IMR-90 (cell line): Measurements from ENCODE around the gene TBRG4. TPM values are rescaled to one million over a fixed set of nuclear protein-coding genes. Genes with fewer than 3 reads are reported as not detected.

Experiments used
- ATAC-seq: fragments of 200-7000 bp; cut with Tn5 transposase; 2 replicates; pipeline ENCODE4 v1.9.1; 2020; ENCODE audit warnings: low read depth, mild to moderate bottlenecking, moderate library complexity
- BruUV-seq: library from RNA; stranded (reverse); fragments of 400-500 nt; replicated peaks from 2 replicates; lab custom pipeline; 2021; lab: Mats Ljungman, UMichigan
- CTCF ChIA-PET: fragments of 300-600 bp; formaldehyde crosslinking; extraction: SDS; loops from one replicate; lab custom pipeline; 2021; ENCODE audit warnings: antibody characterized with exemption; lab: Yijun Ruan, JAX
- POLR2A ChIA-PET: fragments of 300-600 bp; sonication (Branson Sonifier 250); formaldehyde crosslinking; loops from one replicate; lab custom pipeline; 2022; ENCODE audit warnings: antibody characterized with exemption; ENCODE audit not compliant: unreplicated experiment; lab: Charles Lee
- DNase-seq: peaks from one replicate; pipeline ENCODE4 v3.0.0; 2013
- H2AFZ ChIP-seq: replicated peaks from 2 replicates; pipeline ENCODE3; 2013; ENCODE audit warnings: low read length, mild to moderate bottlenecking; ENCODE audit not compliant: poor library complexity
- H2AK5ac ChIP-seq: 2 replicates; pipeline ENCODE4 v1.6.1; 2013; ENCODE audit warnings: low read depth, low read length, inconsistent platforms
- H2AK9ac ChIP-seq: replicated peaks from 2 replicates; pipeline ENCODE3; 2013; ENCODE audit warnings: mild to moderate bottlenecking, low read depth, low read length, moderate library complexity; ENCODE audit not compliant: poor library complexity
- H2BK120ac ChIP-seq: 2 replicates; pipeline ENCODE4 v1.6.1; 2013; ENCODE audit warnings: low read depth, low read length, inconsistent platforms
- H2BK15ac ChIP-seq: 3 replicates; pipeline ENCODE4 v1.6.1; 2013; ENCODE audit warnings: low read depth, low read length, inconsistent platforms
- H2BK20ac ChIP-seq: 2 replicates; pipeline ENCODE4 v1.6.1; 2013; ENCODE audit warnings: low read depth, mild to moderate bottlenecking, inconsistent platforms, low read length, moderate library complexity
- H2BK5ac ChIP-seq: 2 replicates; pipeline ENCODE4 v1.6.1; 2013; ENCODE audit warnings: mild to moderate bottlenecking, low read depth, low read length, inconsistent platforms; ENCODE audit not compliant: poor library complexity, severe bottlenecking
- H3K14ac ChIP-seq: replicated peaks from 2 replicates; pipeline ENCODE4 v1.6.1; 2013; ENCODE audit warnings: low read depth, low read length, inconsistent platforms
- H3K18ac ChIP-seq: 2 replicates; pipeline ENCODE4 v1.6.1; 2013; ENCODE audit warnings: low read depth, low read length, control low read depth
- H3K23ac ChIP-seq: 2 replicates; pipeline ENCODE4 v1.6.1; 2013; ENCODE audit warnings: low read depth, low read length, inconsistent platforms
- H3K27ac ChIP-seq: 2 replicates; pipeline ENCODE4 v1.5.1; 2013; ENCODE audit warnings: mild to moderate bottlenecking, control low read depth, low read length; ENCODE audit not compliant: insufficient read depth
- H3K27me3 ChIP-seq: 2 replicates; pipeline ENCODE4 v1.6.1; 2013; ENCODE audit warnings: low read length; ENCODE audit not compliant: control insufficient read depth, insufficient read depth
- H3K36me3 ChIP-seq: 2 replicates; pipeline ENCODE4 v1.6.1; 2013; ENCODE audit warnings: low read length, mixed read lengths; ENCODE audit not compliant: control insufficient read depth, insufficient read depth
- H3K4ac ChIP-seq: 2 replicates; pipeline ENCODE4 v1.6.1; 2013; ENCODE audit warnings: low read depth, low read length, inconsistent platforms
- H3K4me1 ChIP-seq: 2 replicates; pipeline ENCODE4 v1.6.1; 2013; ENCODE audit warnings: low read length, mixed read lengths; ENCODE audit not compliant: control insufficient read depth, insufficient read depth
- H3K4me2 ChIP-seq: 2 replicates; pipeline ENCODE4 v1.6.1; 2013; ENCODE audit warnings: low read depth, mild to moderate bottlenecking, control low read depth, low read length, moderate library complexity
- H3K4me3 ChIP-seq: 2 replicates; pipeline ENCODE4 v1.5.1; 2013; ENCODE audit warnings: low read depth, mild to moderate bottlenecking, control low read depth, low read length, moderate library complexity; ENCODE audit not compliant: insufficient read depth
- H3K56ac ChIP-seq: 2 replicates; pipeline ENCODE4 v1.6.1; 2013; ENCODE audit warnings: low read length, inconsistent platforms; ENCODE audit not compliant: insufficient read depth; ENCODE audit errors: extremely low read depth
- H3K79me1 ChIP-seq, 2 experiments: 2 replicates each; pipeline ENCODE4 v1.6.1; 2013; ENCODE audit warnings: low read length in 2 of 2, inconsistent platforms in 1 of 2, low read depth in 1 of 2
- H3K9ac ChIP-seq: 2 replicates; pipeline ENCODE4 v1.6.1; 2013; ENCODE audit warnings: low read depth, low read length, control low read depth
- H3K9me1 ChIP-seq: 2 replicates; pipeline ENCODE4 v1.6.1; 2013; ENCODE audit warnings: low read length, inconsistent platforms; ENCODE audit not compliant: insufficient read depth
- H3K9me3 ChIP-seq: 2 replicates; pipeline ENCODE4 v1.6.1; 2013; ENCODE audit warnings: low read length; ENCODE audit not compliant: control insufficient read depth, insufficient read depth
- H4K20me1 ChIP-seq: 2 replicates; pipeline ENCODE4 v1.6.1; 2013; ENCODE audit warnings: low read length, inconsistent platforms; ENCODE audit not compliant: insufficient read depth
- H4K5ac ChIP-seq: 2 replicates; pipeline ENCODE4 v1.6.1; 2013; ENCODE audit warnings: mild to moderate bottlenecking, low read depth, low read length, control low read depth
- H4K8ac ChIP-seq, 2 experiments: 2 replicates each; pipeline ENCODE4 v1.6.1; 2013; ENCODE audit warnings: low read depth in 2 of 2, low read length in 2 of 2, control low read depth in 1 of 2, inconsistent platforms in 1 of 2
- H4K91ac ChIP-seq: 2 replicates; pipeline ENCODE4 v1.6.1; 2013; ENCODE audit warnings: low read depth, low read length, inconsistent platforms; ENCODE audit not compliant: insufficient read depth
- MAZ ChIP-seq: IDR thresholded peaks from 2 replicates; pipeline ENCODE4 v1.6.1; 2012; ENCODE audit warnings: low read depth, mild to moderate bottlenecking, low read length, improper control_type of control experiment, moderate library complexity, borderline replicate concordance
- MXI1 ChIP-seq: IDR thresholded peaks from 2 replicates; pipeline ENCODE4 v1.6.1; 2012; ENCODE audit warnings: low read depth, mild to moderate bottlenecking, low read length, moderate library complexity, borderline replicate concordance
- NFE2L2 ChIP-seq: fragments of 150-350 bp; IDR thresholded peaks from 2 replicates; pipeline ENCODE4 v1.6.1; 2016; ENCODE audit warnings: low read depth, mild to moderate bottlenecking, low read length
- POLR2A ChIP-seq: IDR thresholded peaks from 2 replicates; pipeline ENCODE4 v1.6.1; 2012; ENCODE audit warnings: mild to moderate bottlenecking, low read depth, low read length
- SMC3 ChIP-seq: fragments of 150-350 bp; IDR thresholded peaks from 2 replicates; pipeline ENCODE4 v1.6.1; 2016; ENCODE audit warnings: low read depth, mild to moderate bottlenecking, antibody characterized with exemption, low read length, moderate library complexity
- WGBS, 2 experiments: methylation state at CpG; one replicate each; pipeline versions ENCODE4 v1.1.5 to v1.1.7; 2013; ENCODE audit warnings: missing lambda C conversion rate in 2 of 2; ENCODE audit not compliant: insufficient read length in 1 of 2; ENCODE audit errors: extremely low coverage in 2 of 2; 5-methylcytosine and 5-hydroxymethylcytosine counted together
- dilution Hi-C: fragments of 300-500 bp; cut with HindIII; formaldehyde crosslinking; loops from one replicate; pipeline ENCODE4 v1.14.3; 2018; ENCODE audit warnings: low sequenced_read_pairs; ENCODE audit not compliant: unreplicated experiment
- in situ Hi-C: fragments of 300-500 bp; cut with MboI; formaldehyde crosslinking; loops from 3 replicates; pipeline ENCODE4 v1.14.3; 2019; ENCODE audit warnings: low sequenced_read_pairs, inconsistent platforms, mixed read lengths
- intact Hi-C: fragments of 100-400 bp; cut with micrococcal nuclease; formaldehyde crosslinking; loops from 2 replicates; pipeline ENCODE4 v1.10.0; 2022
- polyA plus RNA-seq, 3 experiments: library from polyadenylated mRNA; depleted of rRNA; stranded (reverse); fragments of >200 nt; gene quantifications; 2 replicates each; pipeline ENCODE4 v1.2.3, GENCODE V29; 2012; ENCODE audit warnings: low replicate concordance in 1 of 3
- total RNA-seq: library from RNA; depleted of rRNA; stranded (reverse); fragments of >200 nt; gene quantifications from 2 replicates; pipeline ENCODE4 v1.2.3, GENCODE V29; 2012
- TF ChIP-seq, protein P1 (sequence below): conservative IDR thresholded peaks from 2 replicates; pipeline ENCODE4 v1.5.1; 2012; ENCODE audit warnings: mild to moderate bottlenecking, low read depth, low read length, improper control_type of control experiment
- TF ChIP-seq, protein P2 (sequence below): fragments of 150-350 bp; IDR thresholded peaks from 2 replicates; pipeline ENCODE4 v1.6.1; 2016; ENCODE audit warnings: low read depth, mild to moderate bottlenecking, low read length, moderate library complexity, borderline replicate concordance
- TF ChIP-seq, protein P3 (sequence below): fragments of 150-350 bp; IDR thresholded peaks from 2 replicates; pipeline ENCODE4 v1.6.1; 2017; ENCODE audit warnings: mild to moderate bottlenecking, antibody characterized with exemption, low read length, low read depth

TBRG4 gene
- total and polyA plus RNA-seq, 2 of the 4 experiments (the other 2 are of a cell fraction): 71.6 to 77.6 TPM

DNA sequence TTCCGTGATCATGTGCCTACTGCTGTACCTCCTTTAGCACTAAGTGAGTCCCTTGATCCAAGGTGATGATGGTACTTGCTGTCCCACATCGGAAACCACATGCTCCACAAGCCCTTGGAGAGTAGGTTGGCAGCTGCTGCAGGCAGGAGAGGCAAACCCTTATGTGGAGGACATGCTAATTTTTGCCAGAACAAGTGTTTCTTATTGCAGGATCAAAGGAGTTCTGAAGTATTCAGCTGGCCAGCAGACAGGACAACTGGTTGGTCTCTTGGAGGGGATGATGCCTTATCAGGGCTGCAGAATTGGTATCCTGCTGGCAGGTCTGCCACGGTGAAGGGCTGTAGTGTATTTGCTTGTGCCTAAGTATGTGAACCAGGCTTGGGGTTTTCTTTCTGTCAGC, 59.5 kb downstream of the TBRG4 start:
- no peak overlapping the region for H4K8ac ChIP-seq
- peaks cover 14% of the 10 kb centered on the region; the same call in 1 of the 2 replicates for H4K20me1 ChIP-seq
- H2AK9ac ChIP-seq: no peak overlapping the region
- TF ChIP-seq NFE2L2 (no peak), MXI1 (no peak), MAZ (no peak), POLR2A (no peak), SMC3 (no peak)
- TF ChIP-seq, protein P1, sequence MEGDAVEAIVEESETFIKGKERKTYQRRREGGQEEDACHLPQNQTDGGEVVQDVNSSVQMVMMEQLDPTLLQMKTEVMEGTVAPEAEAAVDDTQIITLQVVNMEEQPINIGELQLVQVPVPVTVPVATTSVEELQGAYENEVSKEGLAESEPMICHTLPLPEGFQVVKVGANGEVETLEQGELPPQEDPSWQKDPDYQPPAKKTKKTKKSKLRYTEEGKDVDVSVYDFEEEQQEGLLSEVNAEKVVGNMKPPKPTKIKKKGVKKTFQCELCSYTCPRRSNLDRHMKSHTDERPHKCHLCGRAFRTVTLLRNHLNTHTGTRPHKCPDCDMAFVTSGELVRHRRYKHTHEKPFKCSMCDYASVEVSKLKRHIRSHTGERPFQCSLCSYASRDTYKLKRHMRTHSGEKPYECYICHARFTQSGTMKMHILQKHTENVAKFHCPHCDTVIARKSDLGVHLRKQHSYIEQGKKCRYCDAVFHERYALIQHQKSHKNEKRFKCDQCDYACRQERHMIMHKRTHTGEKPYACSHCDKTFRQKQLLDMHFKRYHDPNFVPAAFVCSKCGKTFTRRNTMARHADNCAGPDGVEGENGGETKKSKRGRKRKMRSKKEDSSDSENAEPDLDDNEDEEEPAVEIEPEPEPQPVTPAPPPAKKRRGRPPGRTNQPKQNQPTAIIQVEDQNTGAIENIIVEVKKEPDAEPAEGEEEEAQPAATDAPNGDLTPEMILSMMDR: no peak
- TF ChIP-seq, protein P2, sequence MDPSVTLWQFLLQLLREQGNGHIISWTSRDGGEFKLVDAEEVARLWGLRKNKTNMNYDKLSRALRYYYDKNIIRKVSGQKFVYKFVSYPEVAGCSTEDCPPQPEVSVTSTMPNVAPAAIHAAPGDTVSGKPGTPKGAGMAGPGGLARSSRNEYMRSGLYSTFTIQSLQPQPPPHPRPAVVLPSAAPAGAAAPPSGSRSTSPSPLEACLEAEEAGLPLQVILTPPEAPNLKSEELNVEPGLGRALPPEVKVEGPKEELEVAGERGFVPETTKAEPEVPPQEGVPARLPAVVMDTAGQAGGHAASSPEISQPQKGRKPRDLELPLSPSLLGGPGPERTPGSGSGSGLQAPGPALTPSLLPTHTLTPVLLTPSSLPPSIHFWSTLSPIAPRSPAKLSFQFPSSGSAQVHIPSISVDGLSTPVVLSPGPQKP: no peak
- TF ChIP-seq, protein P3, sequence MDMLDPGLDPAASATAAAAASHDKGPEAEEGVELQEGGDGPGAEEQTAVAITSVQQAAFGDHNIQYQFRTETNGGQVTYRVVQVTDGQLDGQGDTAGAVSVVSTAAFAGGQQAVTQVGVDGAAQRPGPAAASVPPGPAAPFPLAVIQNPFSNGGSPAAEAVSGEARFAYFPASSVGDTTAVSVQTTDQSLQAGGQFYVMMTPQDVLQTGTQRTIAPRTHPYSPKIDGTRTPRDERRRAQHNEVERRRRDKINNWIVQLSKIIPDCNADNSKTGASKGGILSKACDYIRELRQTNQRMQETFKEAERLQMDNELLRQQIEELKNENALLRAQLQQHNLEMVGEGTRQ: no peak
- no peak overlapping the region for H2BK5ac ChIP-seq
- dilution Hi-C loops (no loop called here), intact Hi-C loops (no loop called here), in situ Hi-C loops (no loop called here)
- H3K27ac ChIP-seq: no peak overlapping the region
- no peak overlapping the region for H3K9ac ChIP-seq
- no peak overlapping the region for H3K4me3 ChIP-seq
- H2AK5ac ChIP-seq: no peak overlapping the region
- no peaks in the 10 kb centered on the region for H3K4me1 ChIP-seq
- H3K23ac ChIP-seq: no peak overlapping the region
- POLR2A ChIA-PET: no interaction called here
- ATAC-seq (no peak), DNase-seq (no peak)
- no peak overlapping the region for H2BK15ac ChIP-seq
- no TSS peak for BruUV-seq
- H3K36me3 ChIP-seq: peaks cover 11% of the 10 kb centered on the region
- WGBS, 2 experiments: no CpG with 5 or more reads among the region's 3 CpGs
- H3K14ac ChIP-seq: no peak overlapping the region
- H3K9me3 ChIP-seq: no peaks in the 10 kb centered on the region
- H2AFZ ChIP-seq: no peak overlapping the region
- no peaks in the 10 kb centered on the region for H3K27me3 ChIP-seq
- H3K4me2 ChIP-seq: no peak overlapping the region
- H3K9me1 ChIP-seq: peaks cover 6% of the 10 kb centered on the region; the same call in 1 of the 2 replicates
- H2BK120ac ChIP-seq: no peak overlapping the region
- H2BK20ac ChIP-seq: no peak overlapping the region
- H3K4ac ChIP-seq: no peak overlapping the region
- H4K91ac ChIP-seq: no peak overlapping the region
- H3K79me1 ChIP-seq: peaks cover 23 to 65% of the 10 kb centered on the region in 2 experiments
- H4K5ac ChIP-seq: no peak overlapping the region
- CTCF ChIA-PET: no interaction called here
- no peak overlapping the region for H3K18ac ChIP-seq
- no peak overlapping the region for H3K56ac ChIP-seq
